ENCODE results near the gene METAP1D.

GRCh38 chr2:171958475-171958874 is 41.3 kb upstream of the METAP1D start:
- TF ChIP-seq, protein P1, sequence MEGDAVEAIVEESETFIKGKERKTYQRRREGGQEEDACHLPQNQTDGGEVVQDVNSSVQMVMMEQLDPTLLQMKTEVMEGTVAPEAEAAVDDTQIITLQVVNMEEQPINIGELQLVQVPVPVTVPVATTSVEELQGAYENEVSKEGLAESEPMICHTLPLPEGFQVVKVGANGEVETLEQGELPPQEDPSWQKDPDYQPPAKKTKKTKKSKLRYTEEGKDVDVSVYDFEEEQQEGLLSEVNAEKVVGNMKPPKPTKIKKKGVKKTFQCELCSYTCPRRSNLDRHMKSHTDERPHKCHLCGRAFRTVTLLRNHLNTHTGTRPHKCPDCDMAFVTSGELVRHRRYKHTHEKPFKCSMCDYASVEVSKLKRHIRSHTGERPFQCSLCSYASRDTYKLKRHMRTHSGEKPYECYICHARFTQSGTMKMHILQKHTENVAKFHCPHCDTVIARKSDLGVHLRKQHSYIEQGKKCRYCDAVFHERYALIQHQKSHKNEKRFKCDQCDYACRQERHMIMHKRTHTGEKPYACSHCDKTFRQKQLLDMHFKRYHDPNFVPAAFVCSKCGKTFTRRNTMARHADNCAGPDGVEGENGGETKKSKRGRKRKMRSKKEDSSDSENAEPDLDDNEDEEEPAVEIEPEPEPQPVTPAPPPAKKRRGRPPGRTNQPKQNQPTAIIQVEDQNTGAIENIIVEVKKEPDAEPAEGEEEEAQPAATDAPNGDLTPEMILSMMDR (IDR thresholded peaks at IDR 0.05), result no peak
- TF ChIP-seq POLR2AphosphoS5 (IDR thresholded peaks at IDR 0.05) (no peak), POLR2A (IDR thresholded peaks at IDR 0.05) (no peak)

Data from suprapubic skin (tissue), 4 donors.